Measurements from ENCODE around the gene TLK1. TPM values are rescaled to one million over a fixed set of nuclear protein-coding genes. Genes with fewer than 3 reads are reported as not detected.

The TLK1 gene
- total and polyA plus RNA-seq, 9 donors: 15.9 to 77.4 (median 61.7) TPM

- TF ChIP-seq CTCF (IDR thresholded peaks at IDR 0.05) (no peak), POLR2A (IDR thresholded peaks at IDR 0.05) (no peak), EP300 (IDR thresholded peaks at IDR 0.05) (no peak)
- H3K27me3 ChIP-seq: no peaks in the 10 kb centered on the region
- no peaks in the 10 kb centered on the region for H3K9me3 ChIP-seq
- intact Hi-C loops (cut with DNase I): no loop called here
- no peak overlapping the region for H3K27ac ChIP-seq
- DNase-seq: no peak
- WGBS, 3 donors: 70 to 83% (median 78%) methylated on average over 2 of the region's 2 CpGs
- H3K4me1 ChIP-seq (ENCODE audit: insufficient read depth): peaks cover 2% of the 10 kb centered on the region
- no peak overlapping the region for H3K4me3 ChIP-seq
- no peaks in the 10 kb centered on the region for H3K36me3 ChIP-seq
Measured at GRCh38 chr2:171174075-171174474, 13.4 kb upstream of the TLK1 start.

GRCh38 chr2:171173087-171173486 lies 12.4 kb upstream of the TLK1 start:
- Histone ChIP-seq H3K27ac (no peak overlapping the region), H3K9me3 (no peaks in the 10 kb centered on the region), H3K36me3 (no peaks in the 10 kb centered on the region), H3K4me3 (no peak overlapping the region), H3K4me1 (ENCODE audit: insufficient read depth) (peaks cover 2% of the 10 kb centered on the region), H3K27me3 (no peaks in the 10 kb centered on the region)
- 76 to 84% (median 80%) methylated on average over 1 of the region's 1 CpG for WGBS, 3 donors
- intact Hi-C loops (cut with DNase I): no loop called here
- no peak for DNase-seq
- no peak for TF ChIP-seq POLR2A (IDR thresholded peaks at IDR 0.05)

- WGBS, 3 donors: 95 to 98% (median 97%) methylated on average over 1 of the region's 1 CpG
- DNase-seq: no peak
- H3K4me3 ChIP-seq: no peak overlapping the region
- H3K4me1 ChIP-seq (ENCODE audit: insufficient read depth): peaks cover 3% of the 10 kb centered on the region
- no peak overlapping the region for H3K27ac ChIP-seq
- H3K27me3 ChIP-seq: no peaks in the 10 kb centered on the region
- no peaks in the 10 kb centered on the region for H3K9me3 ChIP-seq
- intact Hi-C loops (cut with DNase I): no loop called here
- TF ChIP-seq CTCF (IDR thresholded peaks at IDR 0.05) (no peak), POLR2A (IDR thresholded peaks at IDR 0.05) (no peak), EP300 (IDR thresholded peaks at IDR 0.05) (no peak)
- H3K36me3 ChIP-seq: no peaks in the 10 kb centered on the region
Measured at GRCh38 chr2:171171808-171172207, 11.1 kb upstream of the TLK1 start.

- intact Hi-C loops (cut with DNase I): loop anchor here in 2 of 4 donors (10.0 kb wide), 2 partner anchors 245 to 265 kb away; partner anchors contain the start of genes DCAF17 (in 1 of the 2) and METTL8 (in 1 of the 2)
- DNase-seq: no peak
- Histone ChIP-seq H3K4me3 (no peak overlapping the region), H3K27ac (no peak overlapping the region), H3K9me3 (no peaks in the 10 kb centered on the region), H3K27me3 (no peaks in the 10 kb centered on the region), H3K4me1 (ENCODE audit: insufficient read depth) (peaks cover 5% of the 10 kb centered on the region), H3K36me3 (no peaks in the 10 kb centered on the region)
- no peak for TF ChIP-seq CTCF (IDR thresholded peaks at IDR 0.05)
- TF ChIP-seq EP300 (IDR thresholded peaks at IDR 0.05): no peak
- no peak for TF ChIP-seq POLR2A (IDR thresholded peaks at IDR 0.05)
Measured at GRCh38 chr2:171169839-171170238, 9.1 kb upstream of the TLK1 start.

- Histone ChIP-seq H3K4me3 (no peak overlapping the region), H3K36me3 (no peaks in the 10 kb centered on the region), H3K9me3 (no peaks in the 10 kb centered on the region), H3K27me3 (no peaks in the 10 kb centered on the region), H3K4me1 (ENCODE audit: insufficient read depth) (peaks cover 5% of the 10 kb centered on the region), H3K27ac (no peak overlapping the region)
- WGBS, 3 donors: 11 to 27% (median 16%) methylated on average over 2 of the region's 2 CpGs
- DNase-seq: no peak
- intact Hi-C loops (cut with DNase I): loop anchor here in 2 of 4 donors (10.0 kb wide), 2 partner anchors 245 to 265 kb away; partner anchors contain the start of genes DCAF17 (in 1 of the 2) and METTL8 (in 1 of the 2)
- TF ChIP-seq EP300 (IDR thresholded peaks at IDR 0.05) (no peak), CTCF (IDR thresholded peaks at IDR 0.05) (no peak), POLR2A (IDR thresholded peaks at IDR 0.05) (no peak)
Measured at GRCh38 chr2:171169333-171169732, 8.6 kb upstream of the TLK1 start.
